LNCaP clone FGC (cell line): ENCODE measurements around the gene TIMM50.
A peak's percentile ranks its signal among the peaks of the same experiment; 100 is the strongest.

Experiments
- DNase-seq: peaks from one replicate; pipeline ENCODE4 v3.0.0-alpha.2; 2011; ENCODE audit warnings: low read depth
- H3K4me3 ChIP-seq: 2 replicates; pipeline ENCODE4 v1.5.1; 2011; ENCODE audit warnings: mild to moderate bottlenecking, low read depth, low read length, control low read depth
- CTCF ChIP-seq: IDR thresholded peaks from 2 replicates; pipeline ENCODE4 v1.5.1; 2012; ENCODE audit warnings: mild to moderate bottlenecking; ENCODE audit not compliant: control insufficient read depth, insufficient read depth; ENCODE audit errors: extremely low read depth

TIMM50 gene

GRCh38 chr19:39496063-39496462, 15.4 kb downstream of the TIMM50 start:
- H3K4me3 ChIP-seq, result no peak overlapping the region
- TF ChIP-seq CTCF, result no peak
- no peak for DNase-seq

GRCh38 chr19:39497701-39497995, 17.0 kb downstream of the TIMM50 start:
- no peak overlapping the region for H3K4me3 ChIP-seq
- no peak for DNase-seq

GRCh38 chr19:39497996-39498797, 17.6 kb downstream of the TIMM50 start:
- TF ChIP-seq CTCF, result peak; percentile 32
- H3K4me3 ChIP-seq, result no peak overlapping the region
- no peak for DNase-seq

More at GRCh38 chr19:39497701-39497995, 17.0 kb downstream of the TIMM50 start:
- TF ChIP-seq CTCF, result no peak

GRCh38 chr19:39498798-39499642, 18.4 kb downstream of the TIMM50 start, which contains the start of gene DLL3:
DLL3 (plus strand) TSS chr19:39498947; CDS start chr19:39498975, 28 bp downstream.
- no peak for TF ChIP-seq CTCF
- no peak for DNase-seq
- no peak within 1 kb of the TSS for H3K4me3 ChIP-seq

- no peak for TF ChIP-seq CTCF
- no peak overlapping the region for H3K4me3 ChIP-seq
Measured at GRCh38 chr19:39499932-39500331, 19.3 kb downstream of the TIMM50 start.

GRCh38 chr19:39500543-39500942, 19.9 kb downstream of the TIMM50 start:
- TF ChIP-seq CTCF, result no peak
- DNase-seq, result no peak
- H3K4me3 ChIP-seq, result no peak overlapping the region

More at GRCh38 chr19:39499932-39500331, 19.3 kb downstream of the TIMM50 start:
- no peak for DNase-seq
